ENCODE data around the gene PEX3. TPM values are rescaled to one million over a fixed set of nuclear protein-coding genes. Genes with fewer than 3 reads are reported as not detected.

Gene PEX3
- total and polyA plus RNA-seq, 2 of the 4 experiments (the other 2 are of a cell fraction): 13.3 to 13.7 TPM

DNA sequence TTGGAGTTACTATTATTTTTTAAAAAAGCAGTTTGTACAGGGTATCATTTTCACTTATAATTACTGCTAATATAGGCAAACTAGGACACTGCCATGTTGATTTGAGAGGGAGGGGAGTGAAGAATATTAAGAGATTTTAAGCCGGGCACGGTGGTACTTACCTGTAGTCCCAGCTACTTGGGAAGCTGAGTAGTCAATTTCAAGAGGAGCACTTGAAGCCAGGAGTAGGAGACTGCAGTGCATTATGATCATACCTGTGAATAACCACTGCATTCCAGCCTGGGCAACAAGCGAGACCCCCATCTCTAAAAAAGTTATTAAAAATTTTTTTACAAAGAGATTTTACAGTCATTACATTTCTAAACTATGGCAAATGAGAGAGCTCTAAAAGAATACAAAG, 35.8 kb upstream of the PEX3 start:
- H3K4me2 ChIP-seq (ENCODE audit: low read depth, low read length): no peak overlapping the region
- in situ Hi-C loops (cut with MboI; ENCODE audit: low sequenced_read_pairs): no loop called here
- H3K36me3 ChIP-seq (ENCODE audit: control insufficient read depth, insufficient read depth, low read length): no peaks in the 10 kb centered on the region
- H3K27me3 ChIP-seq (ENCODE audit: control insufficient read depth, insufficient read depth, low read length): no peaks in the 10 kb centered on the region; the same call in none of the 2 replicates
- H4K5ac ChIP-seq (ENCODE audit: low read depth, low read length): no peak overlapping the region
- H2BK20ac ChIP-seq (ENCODE audit: low read depth, low read length): no peak overlapping the region
- BruUV-seq (replicated peaks): no TSS peak
- H3K79me1 ChIP-seq (ENCODE audit: low read depth in 1 of 2, low read length in 2 of 2): no peaks in the 10 kb centered on the region
- no peak for TF ChIP-seq RAD21 (IDR thresholded peaks at IDR 0.05; ENCODE audit: low read length)
- TF ChIP-seq BHLHE40 (IDR thresholded peaks at IDR 0.05; ENCODE audit: low read depth, low read length): no peak
- no peak for TF ChIP-seq RCOR1 (IDR thresholded peaks at IDR 0.05; ENCODE audit: insufficient replicate concordance, low read length)
- no peak for TF ChIP-seq MXI1 (IDR thresholded peaks at IDR 0.05; ENCODE audit: borderline replicate concordance, low read depth, low read length)
- TF ChIP-seq, protein P1, sequence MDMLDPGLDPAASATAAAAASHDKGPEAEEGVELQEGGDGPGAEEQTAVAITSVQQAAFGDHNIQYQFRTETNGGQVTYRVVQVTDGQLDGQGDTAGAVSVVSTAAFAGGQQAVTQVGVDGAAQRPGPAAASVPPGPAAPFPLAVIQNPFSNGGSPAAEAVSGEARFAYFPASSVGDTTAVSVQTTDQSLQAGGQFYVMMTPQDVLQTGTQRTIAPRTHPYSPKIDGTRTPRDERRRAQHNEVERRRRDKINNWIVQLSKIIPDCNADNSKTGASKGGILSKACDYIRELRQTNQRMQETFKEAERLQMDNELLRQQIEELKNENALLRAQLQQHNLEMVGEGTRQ (IDR thresholded peaks at IDR 0.05; ENCODE audit: low read depth, low read length): no peak
- TF ChIP-seq, protein P2, sequence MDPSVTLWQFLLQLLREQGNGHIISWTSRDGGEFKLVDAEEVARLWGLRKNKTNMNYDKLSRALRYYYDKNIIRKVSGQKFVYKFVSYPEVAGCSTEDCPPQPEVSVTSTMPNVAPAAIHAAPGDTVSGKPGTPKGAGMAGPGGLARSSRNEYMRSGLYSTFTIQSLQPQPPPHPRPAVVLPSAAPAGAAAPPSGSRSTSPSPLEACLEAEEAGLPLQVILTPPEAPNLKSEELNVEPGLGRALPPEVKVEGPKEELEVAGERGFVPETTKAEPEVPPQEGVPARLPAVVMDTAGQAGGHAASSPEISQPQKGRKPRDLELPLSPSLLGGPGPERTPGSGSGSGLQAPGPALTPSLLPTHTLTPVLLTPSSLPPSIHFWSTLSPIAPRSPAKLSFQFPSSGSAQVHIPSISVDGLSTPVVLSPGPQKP (IDR thresholded peaks at IDR 0.05; ENCODE audit: borderline replicate concordance, low read depth, low read length): no peak
- no peak for TF ChIP-seq MAZ (IDR thresholded peaks at IDR 0.05; ENCODE audit: borderline replicate concordance, low read depth, low read length)
- no peak for TF ChIP-seq CEBPB (IDR thresholded peaks at IDR 0.05; ENCODE audit: low read depth, low read length)
- no peak for TF ChIP-seq CHD1 (IDR thresholded peaks at IDR 0.05; ENCODE audit: low read depth, low read length)
- TF ChIP-seq NFE2L2 (IDR thresholded peaks at IDR 0.05; ENCODE audit: low read depth, low read length): no peak
- no peak for TF ChIP-seq MAFK (IDR thresholded peaks at IDR 0.05; ENCODE audit: low read depth, low read length)
- TF ChIP-seq POLR2A (IDR thresholded peaks at IDR 0.05; ENCODE audit: low read depth, low read length): no peak
- TF ChIP-seq, protein P3, sequence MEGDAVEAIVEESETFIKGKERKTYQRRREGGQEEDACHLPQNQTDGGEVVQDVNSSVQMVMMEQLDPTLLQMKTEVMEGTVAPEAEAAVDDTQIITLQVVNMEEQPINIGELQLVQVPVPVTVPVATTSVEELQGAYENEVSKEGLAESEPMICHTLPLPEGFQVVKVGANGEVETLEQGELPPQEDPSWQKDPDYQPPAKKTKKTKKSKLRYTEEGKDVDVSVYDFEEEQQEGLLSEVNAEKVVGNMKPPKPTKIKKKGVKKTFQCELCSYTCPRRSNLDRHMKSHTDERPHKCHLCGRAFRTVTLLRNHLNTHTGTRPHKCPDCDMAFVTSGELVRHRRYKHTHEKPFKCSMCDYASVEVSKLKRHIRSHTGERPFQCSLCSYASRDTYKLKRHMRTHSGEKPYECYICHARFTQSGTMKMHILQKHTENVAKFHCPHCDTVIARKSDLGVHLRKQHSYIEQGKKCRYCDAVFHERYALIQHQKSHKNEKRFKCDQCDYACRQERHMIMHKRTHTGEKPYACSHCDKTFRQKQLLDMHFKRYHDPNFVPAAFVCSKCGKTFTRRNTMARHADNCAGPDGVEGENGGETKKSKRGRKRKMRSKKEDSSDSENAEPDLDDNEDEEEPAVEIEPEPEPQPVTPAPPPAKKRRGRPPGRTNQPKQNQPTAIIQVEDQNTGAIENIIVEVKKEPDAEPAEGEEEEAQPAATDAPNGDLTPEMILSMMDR (conservative IDR thresholded peaks at IDR 0.05; ENCODE audit: low read depth, low read length): no peak
- TF ChIP-seq FOS (IDR thresholded peaks at IDR 0.05; ENCODE audit: low read depth, low read length): no peak
- TF ChIP-seq RFX5 (IDR thresholded peaks at IDR 0.05; ENCODE audit: low read depth, low read length): no peak
- no peak for TF ChIP-seq SMC3 (IDR thresholded peaks at IDR 0.05; ENCODE audit: low read depth, low read length)
- ChIA-PET POLR2A (ENCODE audit: unreplicated experiment) (no interaction called here), CTCF (interaction anchor here (1.6 kb wide), 1 partner anchor 13 kb away, joined by 7 read pairs; no protein-coding TSS in a partner anchor)
- no peak overlapping the region for H2BK15ac ChIP-seq (ENCODE audit: low read depth, low read length)
- WGBS, 2 experiments (ENCODE audit: extremely low coverage in 2 of 2, insufficient read length in 1 of 2): no CpG with 5 or more reads among the region's 3 CpGs
- no peaks in the 10 kb centered on the region for H3K4me1 ChIP-seq (ENCODE audit: control insufficient read depth, insufficient read depth, low read length)
- dilution Hi-C loops (cut with HindIII; ENCODE audit: low sequenced_read_pairs, unreplicated experiment): no loop called here
- H4K8ac ChIP-seq (ENCODE audit: low read depth in 2 of 2, low read length in 2 of 2): no peak overlapping the region
- H3K18ac ChIP-seq (ENCODE audit: low read depth, low read length): no peak overlapping the region
- H3K9me3 ChIP-seq (ENCODE audit: control insufficient read depth, insufficient read depth, low read length): no peaks in the 10 kb centered on the region
- H3K27ac ChIP-seq (ENCODE audit: insufficient read depth, low read length): no peak overlapping the region
- H3K56ac ChIP-seq (ENCODE audit: extremely low read depth, insufficient read depth, low read length): no peak overlapping the region
- H2AK9ac ChIP-seq (replicated peaks; ENCODE audit: low read depth, low read length, poor library complexity): no peak overlapping the region
- no peak overlapping the region for H2BK5ac ChIP-seq (ENCODE audit: low read depth, low read length, poor library complexity, severe bottlenecking)
- no peak overlapping the region for H3K9ac ChIP-seq (ENCODE audit: low read depth, low read length)
- H3K23ac ChIP-seq (ENCODE audit: low read depth, low read length): no peak overlapping the region
- H2AK5ac ChIP-seq (ENCODE audit: low read depth, low read length): no peak overlapping the region
- no peak overlapping the region for H2AFZ ChIP-seq (replicated peaks; ENCODE audit: low read length, poor library complexity)
- H3K9me1 ChIP-seq (ENCODE audit: insufficient read depth, low read length): no peaks in the 10 kb centered on the region
- no peak for ATAC-seq (ENCODE audit: low read depth)
- no peak overlapping the region for H3K4ac ChIP-seq (ENCODE audit: low read depth, low read length)
- intact Hi-C loops (cut with micrococcal nuclease): no loop called here
- DNase-seq: no peak
- H3K14ac ChIP-seq (replicated peaks; ENCODE audit: low read depth, low read length): no peak overlapping the region
- H2BK120ac ChIP-seq (ENCODE audit: low read depth, low read length): no peak overlapping the region
- no peaks in the 10 kb centered on the region for H4K20me1 ChIP-seq (ENCODE audit: insufficient read depth, low read length)
- no peak overlapping the region for H4K91ac ChIP-seq (ENCODE audit: insufficient read depth, low read depth, low read length)
- H3K4me3 ChIP-seq (ENCODE audit: insufficient read depth, low read depth, low read length): no peak overlapping the region
